Liver (tissue), 9 donors: ENCODE results near the gene ZNF691. TPM values are rescaled to one million over a fixed set of nuclear protein-coding genes. Genes with fewer than 3 reads are reported as not detected.
A peak's percentile ranks its signal among the peaks of the same experiment; 100 is the strongest.

Experiments
- DNase-seq: peaks from one replicate; pipeline ENCODE4 v3.0.0-alpha.2; 2017; ENCODE audit warnings: low spot score
- H3K27ac ChIP-seq, 2 donors: one replicate each; pipeline ENCODE4 v1.7.0; 2013; ENCODE audit warnings: inconsistent platforms in 2 of 2, low read length in 2 of 2, control low read depth in 1 of 2, low read depth in 1 of 2, mild to moderate bottlenecking in 1 of 2
- H3K27me3 ChIP-seq, 4 donors: one replicate each; pipeline versions ENCODE4 v1.6.1 to v1.7.0; 2013; ENCODE audit warnings: low read length in 3 of 4, inconsistent platforms in 1 of 4, mild to moderate bottlenecking in 1 of 4, moderate library complexity in 1 of 4; ENCODE audit not compliant: control insufficient read depth in 4 of 4, insufficient read depth in 4 of 4
- H3K36me3 ChIP-seq, 4 donors: one replicate each; pipeline versions ENCODE4 v1.6.1 to v1.7.0; 2013; ENCODE audit warnings: low read length in 3 of 4, mild to moderate bottlenecking in 3 of 4, low read depth in 1 of 4, moderate library complexity in 1 of 4; ENCODE audit not compliant: control insufficient read depth in 4 of 4, insufficient read depth in 3 of 4
- H3K4me1 ChIP-seq, 4 donors: one replicate each; pipeline versions ENCODE4 v1.6.1 to v1.7.0; 2013; ENCODE audit warnings: low read length in 3 of 4, mild to moderate bottlenecking in 3 of 4, moderate library complexity in 1 of 4; ENCODE audit not compliant: control insufficient read depth in 4 of 4, insufficient read depth in 4 of 4
- H3K4me3 ChIP-seq, 3 donors: one replicate each; pipeline versions ENCODE4 v1.6.1 to v1.7.0; 2013; ENCODE audit warnings: low read length in 3 of 3, control low read depth in 1 of 3, low read depth in 1 of 3, mild to moderate bottlenecking in 1 of 3
- H3K9ac ChIP-seq, 2 donors: one replicate each; pipeline ENCODE4 v1.7.0; 2013; ENCODE audit warnings: low read length in 2 of 2, mild to moderate bottlenecking in 2 of 2, moderate library complexity in 2 of 2, control low read depth in 1 of 2, low read depth in 1 of 2
- H3K9me3 ChIP-seq, 4 donors: one replicate each; pipeline versions ENCODE4 v1.6.1 to v1.7.0; 2013; ENCODE audit warnings: low read length in 3 of 4; ENCODE audit not compliant: control insufficient read depth in 4 of 4
- ATF3 ChIP-seq: IDR thresholded peaks from 2 replicates; pipeline ENCODE4 v1.6.1; 2016; ENCODE audit warnings: antibody characterized with exemption
- CTCF ChIP-seq: fragments of 150-350 bp; IDR thresholded peaks from 2 replicates; pipeline ENCODE4 v1.5.1; 2017; ENCODE audit warnings: improper control_type of control experiment, low read depth, low read length; ENCODE audit not compliant: missing input control
- EGR1 ChIP-seq, 2 donors: IDR thresholded peaks; 2 replicates each; pipeline ENCODE4 v1.6.1; 2016 to 2018; ENCODE audit warnings: antibody characterized with exemption in 2 of 2, low read depth in 2 of 2
- FOXA1 ChIP-seq: IDR thresholded peaks from 2 replicates; pipeline ENCODE4 v1.6.1; 2016; ENCODE audit warnings: antibody characterized with exemption
- FOXA2 ChIP-seq: IDR thresholded peaks from 2 replicates; pipeline ENCODE4 v1.6.1; 2016; ENCODE audit warnings: antibody characterized with exemption
- GABPA ChIP-seq, 2 donors: IDR thresholded peaks in 1 of 2; conservative IDR thresholded peaks in 1 of 2; 2 replicates each; pipeline ENCODE4 v1.6.1; 2016; ENCODE audit warnings: antibody characterized with exemption in 2 of 2, mild to moderate bottlenecking in 1 of 2, moderate library complexity in 1 of 2
- HNF4A ChIP-seq, 2 donors: conservative IDR thresholded peaks; 2 replicates each; pipeline ENCODE4 v1.6.1; 2016; ENCODE audit warnings: antibody characterized with exemption in 2 of 2, mild to moderate bottlenecking in 2 of 2
- HNF4G ChIP-seq: IDR thresholded peaks from 2 replicates; pipeline ENCODE4 v1.6.1; 2016; ENCODE audit warnings: antibody characterized with exemption
- JUND ChIP-seq, 2 donors: IDR thresholded peaks; 2 replicates each; pipeline ENCODE4 v1.6.1; 2016; ENCODE audit warnings: antibody characterized with exemption in 2 of 2
- MAX ChIP-seq: IDR thresholded peaks from 2 replicates; pipeline ENCODE4 v1.6.1; 2016; ENCODE audit warnings: antibody characterized with exemption
- NR2F2 ChIP-seq: IDR thresholded peaks from 2 replicates; pipeline ENCODE4 v1.6.1; 2016; ENCODE audit warnings: antibody characterized with exemption
- RAD21 ChIP-seq, 2 donors: IDR thresholded peaks; 2 replicates each; pipeline ENCODE4 v1.6.1; 2016; ENCODE audit warnings: antibody characterized with exemption in 2 of 2, mild to moderate bottlenecking in 2 of 2
- RXRA ChIP-seq, 2 donors: IDR thresholded peaks; 2 replicates each; pipeline ENCODE4 v1.6.1; 2017 to 2018; ENCODE audit warnings: antibody characterized with exemption in 2 of 2, mild to moderate bottlenecking in 1 of 2
- SP1 ChIP-seq: IDR thresholded peaks from 2 replicates; pipeline ENCODE4 v1.6.1; 2018; ENCODE audit warnings: antibody characterized with exemption, mild to moderate bottlenecking
- TAF1 ChIP-seq: conservative IDR thresholded peaks from 2 replicates; pipeline ENCODE4 v1.6.1; 2016; ENCODE audit warnings: antibody characterized with exemption, mild to moderate bottlenecking
- YY1 ChIP-seq: IDR thresholded peaks from 2 replicates; pipeline ENCODE4 v1.6.1; 2016; ENCODE audit warnings: antibody characterized with exemption, mild to moderate bottlenecking
- ZBTB33 ChIP-seq: IDR thresholded peaks from 2 replicates; pipeline ENCODE4 v1.6.1; 2016; ENCODE audit warnings: antibody characterized with exemption
- WGBS: extraction: QIAGEN DNeasy Blood & Tissue Kit; methylation state at CpG from one replicate; pipeline ENCODE4 v1.1.7; 2013; 5-methylcytosine and 5-hydroxymethylcytosine counted together
- polyA plus RNA-seq, 2 donors: library from polyadenylated mRNA; stranded (reverse) in 1 of 2; unstranded in 1 of 2; fragments of 200-250 nt in 1 of 2; fragments of >200 nt in 1 of 2; fragmentation: Nextera tagmentation in 1 of 2; extraction: Ambion mirVana in 1 of 2; gene quantifications; one replicate each; pipeline versions ENCODE4 v1.2.1 to v1.2.3, GENCODE V29; 2013 to 2015
- total RNA-seq, 2 donors: library from RNA; depleted of rRNA; stranded (reverse); fragments of >200 nt; gene quantifications; one replicate each; pipeline ENCODE4 v1.2.3, GENCODE V29; 2014
- TF ChIP-seq, protein P1 (sequence below): IDR thresholded peaks from 2 replicates; pipeline ENCODE4 v1.6.1; 2016; ENCODE audit warnings: antibody characterized with exemption, mild to moderate bottlenecking
- donor health status: healthy.
- donor health status: healthy.
- donor health status: healthy.
- donor health status: healthy.
- donor health status: healthy.

The ZNF691 gene
- total and polyA plus RNA-seq, 4 donors: 2.7 to 8.9 (median 5.5) TPM

GRCh38 chr1:42841010-42841409, 5.4 kb upstream of the ZNF691 start:
- Histone ChIP-seq H3K4me1 (peaks cover 0 to 7% (median 4%) of the 10 kb centered on the region in 4 donors), H3K9me3 (no peaks in the 10 kb centered on the region), H3K27me3 (no peaks in the 10 kb centered on the region), H3K27ac (no peak overlapping the region), H3K9ac (no peak overlapping the region), H3K36me3 (peaks cover 1 to 19% (median 12%) of the 10 kb centered on the region in 4 donors), H3K4me3 (no peak overlapping the region)
- peak; percentile 4 for DNase-seq
- 88% methylated on average over 3 of the region's 3 CpGs for WGBS
- no peak for TF ChIP-seq MAX
- TF ChIP-seq GABPA (IDR thresholded peaks at IDR 0.05 in 1 of 2, conservative IDR thresholded peaks at IDR 0.05 in 1 of 2): no peak
- no peak for TF ChIP-seq SP1
- no peak for TF ChIP-seq ZBTB33
- no peak for TF ChIP-seq JUND (IDR thresholded peaks at IDR 0.05)
- TF ChIP-seq TAF1: no peak
- no peak for TF ChIP-seq FOXA1
- TF ChIP-seq HNF4G: no peak
- no peak for TF ChIP-seq FOXA2
- TF ChIP-seq ATF3: no peak
- TF ChIP-seq YY1: no peak
- TF ChIP-seq NR2F2: no peak
- no peak for TF ChIP-seq CTCF
- TF ChIP-seq HNF4A (conservative IDR thresholded peaks at IDR 0.05): no peak
- TF ChIP-seq EGR1 (IDR thresholded peaks at IDR 0.05; ENCODE audit: low read depth in 2 of 2): no peak
- no peak for TF ChIP-seq RAD21 (IDR thresholded peaks at IDR 0.05)
- no peak for TF ChIP-seq RXRA (IDR thresholded peaks at IDR 0.05)

DNA sequence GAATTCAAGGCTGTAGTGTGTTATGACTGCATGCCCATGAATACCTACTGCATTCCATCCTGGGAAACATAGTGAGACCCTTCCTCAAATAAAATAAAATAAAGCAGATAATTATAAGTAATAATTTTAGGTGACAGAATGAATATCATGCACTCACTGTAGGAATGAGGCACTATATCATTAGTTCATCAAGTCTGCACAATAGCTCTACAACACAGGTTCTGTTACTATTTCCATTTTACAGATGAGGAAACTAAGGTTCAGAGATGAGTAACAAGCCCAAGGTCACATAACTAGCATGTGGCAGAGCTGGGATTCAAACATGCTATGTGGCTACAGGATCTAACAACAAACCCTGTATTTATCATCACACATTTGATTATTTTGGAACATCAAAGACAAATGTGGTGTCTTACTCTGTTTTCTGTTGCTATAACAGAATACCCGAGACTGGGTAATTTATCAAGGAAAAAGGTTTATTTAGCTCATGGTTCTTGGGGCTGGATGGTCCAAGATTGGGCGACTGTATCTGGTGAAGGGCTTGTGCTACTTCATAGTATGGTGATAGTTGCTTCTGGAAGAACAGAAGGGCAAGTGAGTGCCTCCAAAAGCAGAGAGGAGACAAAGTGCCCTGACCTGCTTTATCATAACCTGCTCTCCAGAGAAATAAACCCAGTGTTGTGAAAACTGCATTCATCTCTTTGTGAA, 4.8 kb upstream of the ZNF691 start:
- no peaks in the 10 kb centered on the region for H3K27me3 ChIP-seq
- peak; percentile 5 for DNase-seq
- 75% methylated on average over 2 of the region's 2 CpGs for WGBS
- H3K36me3 ChIP-seq: peaks cover 1 to 19% (median 12%) of the 10 kb centered on the region in 4 donors
- H3K9me3 ChIP-seq: no peaks in the 10 kb centered on the region
- no peak overlapping the region for H3K4me3 ChIP-seq
- H3K27ac ChIP-seq: no peak overlapping the region
- no peak overlapping the region for H3K9ac ChIP-seq
- H3K4me1 ChIP-seq: peaks cover 0 to 8% (median 4%) of the 10 kb centered on the region in 4 donors
- TF ChIP-seq CTCF (no peak), RXRA (IDR thresholded peaks at IDR 0.05) (no peak), EGR1 (IDR thresholded peaks at IDR 0.05; ENCODE audit: low read depth in 2 of 2) (no peak), ATF3 (no peak), RAD21 (IDR thresholded peaks at IDR 0.05) (no peak), HNF4G (no peak), NR2F2 (no peak), JUND (IDR thresholded peaks at IDR 0.05) (no peak), TAF1 (no peak), HNF4A (conservative IDR thresholded peaks at IDR 0.05) (no peak), ZBTB33 (no peak), FOXA2 (no peak)
- TF ChIP-seq, protein P1, sequence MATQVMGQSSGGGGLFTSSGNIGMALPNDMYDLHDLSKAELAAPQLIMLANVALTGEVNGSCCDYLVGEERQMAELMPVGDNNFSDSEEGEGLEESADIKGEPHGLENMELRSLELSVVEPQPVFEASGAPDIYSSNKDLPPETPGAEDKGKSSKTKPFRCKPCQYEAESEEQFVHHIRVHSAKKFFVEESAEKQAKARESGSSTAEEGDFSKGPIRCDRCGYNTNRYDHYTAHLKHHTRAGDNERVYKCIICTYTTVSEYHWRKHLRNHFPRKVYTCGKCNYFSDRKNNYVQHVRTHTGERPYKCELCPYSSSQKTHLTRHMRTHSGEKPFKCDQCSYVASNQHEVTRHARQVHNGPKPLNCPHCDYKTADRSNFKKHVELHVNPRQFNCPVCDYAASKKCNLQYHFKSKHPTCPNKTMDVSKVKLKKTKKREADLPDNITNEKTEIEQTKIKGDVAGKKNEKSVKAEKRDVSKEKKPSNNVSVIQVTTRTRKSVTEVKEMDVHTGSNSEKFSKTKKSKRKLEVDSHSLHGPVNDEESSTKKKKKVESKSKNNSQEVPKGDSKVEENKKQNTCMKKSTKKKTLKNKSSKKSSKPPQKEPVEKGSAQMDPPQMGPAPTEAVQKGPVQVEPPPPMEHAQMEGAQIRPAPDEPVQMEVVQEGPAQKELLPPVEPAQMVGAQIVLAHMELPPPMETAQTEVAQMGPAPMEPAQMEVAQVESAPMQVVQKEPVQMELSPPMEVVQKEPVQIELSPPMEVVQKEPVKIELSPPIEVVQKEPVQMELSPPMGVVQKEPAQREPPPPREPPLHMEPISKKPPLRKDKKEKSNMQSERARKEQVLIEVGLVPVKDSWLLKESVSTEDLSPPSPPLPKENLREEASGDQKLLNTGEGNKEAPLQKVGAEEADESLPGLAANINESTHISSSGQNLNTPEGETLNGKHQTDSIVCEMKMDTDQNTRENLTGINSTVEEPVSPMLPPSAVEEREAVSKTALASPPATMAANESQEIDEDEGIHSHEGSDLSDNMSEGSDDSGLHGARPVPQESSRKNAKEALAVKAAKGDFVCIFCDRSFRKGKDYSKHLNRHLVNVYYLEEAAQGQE: no peak
